Left renal cortex interstitium (tissue), 4 donors: ENCODE measurements around the gene CCDC160. TPM values are rescaled to one million over a fixed set of nuclear protein-coding genes. Genes with fewer than 3 reads are reported as not detected.

ENCODE experiments used
- DNase-seq, 4 donors: peaks; one replicate each; pipeline ENCODE4 v3.0.0-alpha.2; 2013; ENCODE audit warnings: low read depth in 4 of 4, low spot score in 2 of 4, missing footprints in 1 of 4
- polyA plus RNA-seq, 4 donors: library from polyadenylated mRNA; unstranded; fragments of 120-200 nt; gene quantifications; one replicate each; pipeline ENCODE4 v1.2.1, GENCODE V29; 2013; ENCODE audit not compliant: insufficient read length in 4 of 4

Gene CCDC160
- polyA plus RNA-seq, 4 donors, result 10.1 to 13.6 (median 11.8) TPM

- no peak for DNase-seq
Observed at GRCh38 chrX:134294548-134294947, 57.6 kb downstream of the CCDC160 start.

Other genes starting within 250 kb of the CCDC160 start
- 10 to 100 TPM; 50.6 to 61.3 (median 52.2) TPM for gene PHF6, start 136.1 kb downstream of the CCDC160 start, polyA plus RNA-seq
- 10 to 100 TPM; 31.8 to 45.7 (median 44.9) TPM for gene HPRT1, start 223.0 kb downstream of the CCDC160 start, polyA plus RNA-seq